ENCODE measurements around the gene GON7.

The GON7 gene

GRCh38 chr14:93156693-93157369 lies 50.0 kb downstream of the GON7 start:
- no peak for DNase-seq

DNA sequence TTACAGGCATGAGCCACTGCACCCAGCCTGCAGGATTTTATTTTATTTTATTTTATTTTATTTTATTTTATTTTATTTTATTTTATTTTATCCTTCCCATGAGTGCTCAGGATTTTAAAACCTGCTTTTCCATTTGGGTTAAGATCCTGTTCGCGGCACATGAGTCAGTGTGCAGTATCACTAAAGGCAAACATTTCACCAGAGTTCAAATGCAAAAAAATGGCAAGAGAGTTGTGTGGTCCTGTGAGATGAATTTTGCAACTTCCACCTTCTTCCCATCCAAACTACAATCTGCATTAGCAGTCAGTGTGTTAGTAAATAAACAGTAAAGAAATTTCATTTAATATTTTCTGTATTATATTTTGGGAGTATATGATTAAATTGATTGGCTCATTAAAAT lies 51.2 kb downstream of the GON7 start:
- no peak for DNase-seq

GRCh38 chr14:93153121-93153520 lies 53.7 kb downstream of the GON7 start:
- no peak for DNase-seq
